Activated T-cell treated with anti-CD3 and anti-CD28 coated beads, Interleukin-2, amount 50 U/mL, for 72 hours (primary cell): Measurements from ENCODE around the gene GALNT14. TPM values are rescaled to one million over a fixed set of nuclear protein-coding genes. Genes with fewer than 3 reads are reported as not detected.

Experiments used
- ATAC-seq, 2 donors: fragments of 150-1000 bp; cut with Tn5 transposase; replicated peaks in 1 of 2; 2 replicates each; pipeline ENCODE4 v1.10.0; 2021; ENCODE audit warnings: moderate library complexity in 2 of 2, mild to moderate bottlenecking in 1 of 2
- DNase-seq, 2 donors: peaks; one replicate each; pipeline ENCODE4 v3.0.0; 2021 to 2022; ENCODE audit warnings: mixed read lengths in 1 of 2
- H3K27ac Mint-ChIP-seq: one replicate; pipeline ENCODE4 v1.8.0; 2022; ENCODE audit warnings: mild to moderate bottlenecking, moderate library complexity, mixed read lengths
- H3K27me3 Mint-ChIP-seq: one replicate; pipeline ENCODE4 v1.8.0; 2022; ENCODE audit warnings: low read depth, mixed read lengths
- H3K36me3 Mint-ChIP-seq, 2 donors: one replicate each; pipeline ENCODE4 v1.8.0; 2022; ENCODE audit warnings: mixed read lengths in 2 of 2, mild to moderate bottlenecking in 1 of 2; ENCODE audit not compliant: insufficient read depth in 2 of 2
- H3K4me1 Mint-ChIP-seq: one replicate; pipeline ENCODE4 v1.8.0; 2022; ENCODE audit warnings: low read depth, mixed read lengths
- H3K4me3 Mint-ChIP-seq, 2 donors: one replicate each; pipeline ENCODE4 v1.8.0; 2022; ENCODE audit warnings: mild to moderate bottlenecking in 2 of 2, mixed read lengths in 2 of 2, moderate library complexity in 2 of 2
- H3K9me3 Mint-ChIP-seq, 2 donors: one replicate each; pipeline ENCODE4 v1.8.0; 2022; ENCODE audit warnings: mixed read lengths in 2 of 2
- total RNA-seq, 2 donors: library from RNA; stranded (reverse); gene quantifications; one replicate each; pipeline ENCODE4 v1.2.3, GENCODE V29; 2022

GALNT14 gene
- total RNA-seq, 2 donors from 2014 or later, result 0.67 to 0.81 TPM

GRCh38 chr2:31075941-31076590, 62.2 kb downstream of the GALNT14 start:
- H3K9me3 Mint-ChIP-seq, result no peaks in the 10 kb centered on the region
- no peak overlapping the region for H3K27ac Mint-ChIP-seq
- ATAC-seq (no peak), DNase-seq (no peak)
- no peaks in the 10 kb centered on the region for H3K4me1 Mint-ChIP-seq
- H3K27me3 Mint-ChIP-seq, result no peaks in the 10 kb centered on the region
- no peaks in the 10 kb centered on the region for H3K36me3 Mint-ChIP-seq
- no peak overlapping the region for H3K4me3 Mint-ChIP-seq

GRCh38 chr2:31075431-31075830, 62.8 kb downstream of the GALNT14 start:
- H3K27ac Mint-ChIP-seq, result no peak overlapping the region
- no peak for ATAC-seq
- H3K36me3 Mint-ChIP-seq, result no peaks in the 10 kb centered on the region

GRCh38 chr2:31071741-31072140, 66.5 kb downstream of the GALNT14 start:
- no peaks in the 10 kb centered on the region for H3K27me3 Mint-ChIP-seq
- H3K9me3 Mint-ChIP-seq, result no peaks in the 10 kb centered on the region
- H3K36me3 Mint-ChIP-seq, result no peaks in the 10 kb centered on the region
- DNase-seq (no peak), ATAC-seq (no peak)
- H3K27ac Mint-ChIP-seq, result no peak overlapping the region
- H3K4me1 Mint-ChIP-seq, result no peaks in the 10 kb centered on the region
- no peak overlapping the region for H3K4me3 Mint-ChIP-seq

More at GRCh38 chr2:31075431-31075830, 62.8 kb downstream of the GALNT14 start:
- DNase-seq, result no peak
- Mint-ChIP-seq H3K4me3 (no peak overlapping the region), H3K27me3 (no peaks in the 10 kb centered on the region), H3K4me1 (no peaks in the 10 kb centered on the region), H3K9me3 (no peaks in the 10 kb centered on the region)

GRCh38 chr2:31070339-31071125, 67.7 kb downstream of the GALNT14 start:
- H3K27me3 Mint-ChIP-seq, result no peaks in the 10 kb centered on the region
- ATAC-seq (no peak), DNase-seq (no peak)
- no peaks in the 10 kb centered on the region for H3K4me1 Mint-ChIP-seq
- H3K4me3 Mint-ChIP-seq, result no peak overlapping the region
- H3K36me3 Mint-ChIP-seq, result no peaks in the 10 kb centered on the region
- H3K9me3 Mint-ChIP-seq, result no peaks in the 10 kb centered on the region
- H3K27ac Mint-ChIP-seq, result no peak overlapping the region

- DNase-seq (no peak), ATAC-seq (no peak)
- Mint-ChIP-seq H3K4me1 (no peaks in the 10 kb centered on the region), H3K9me3 (no peaks in the 10 kb centered on the region), H3K27ac (no peak overlapping the region), H3K27me3 (no peaks in the 10 kb centered on the region), H3K36me3 (no peaks in the 10 kb centered on the region), H3K4me3 (no peak overlapping the region)
Observed at GRCh38 chr2:31069643-31070325, 68.5 kb downstream of the GALNT14 start.

- H3K9me3 Mint-ChIP-seq, result no peaks in the 10 kb centered on the region
- no peak overlapping the region for H3K4me3 Mint-ChIP-seq
- H3K36me3 Mint-ChIP-seq, result no peaks in the 10 kb centered on the region
- no peak for DNase-seq
- H3K4me1 Mint-ChIP-seq, result no peaks in the 10 kb centered on the region
- ATAC-seq, result no peak
- H3K27ac Mint-ChIP-seq, result no peak overlapping the region
- no peaks in the 10 kb centered on the region for H3K27me3 Mint-ChIP-seq
Observed at GRCh38 chr2:31067259-31067658, 71.0 kb downstream of the GALNT14 start.

- no peak for DNase-seq
Observed at GRCh38 chr2:31066551-31066950, 71.7 kb downstream of the GALNT14 start.

GRCh38 chr2:31066086-31066485, 72.2 kb downstream of the GALNT14 start:
- H3K36me3 Mint-ChIP-seq, result no peaks in the 10 kb centered on the region
- H3K4me1 Mint-ChIP-seq, result no peaks in the 10 kb centered on the region
- no peaks in the 10 kb centered on the region for H3K27me3 Mint-ChIP-seq
- no peak for DNase-seq
- ATAC-seq, result no peak
- H3K4me3 Mint-ChIP-seq, result no peak overlapping the region
- H3K9me3 Mint-ChIP-seq, result no peaks in the 10 kb centered on the region
- no peak overlapping the region for H3K27ac Mint-ChIP-seq

More at GRCh38 chr2:31066551-31066950, 71.7 kb downstream of the GALNT14 start:
- ATAC-seq, result no peak
- Mint-ChIP-seq H3K36me3 (no peaks in the 10 kb centered on the region), H3K27me3 (no peaks in the 10 kb centered on the region), H3K4me3 (no peak overlapping the region), H3K27ac (no peak overlapping the region), H3K9me3 (no peaks in the 10 kb centered on the region), H3K4me1 (no peaks in the 10 kb centered on the region)

- DNase-seq, result no peak
- H3K27ac Mint-ChIP-seq, result no peak overlapping the region
- no peaks in the 10 kb centered on the region for H3K36me3 Mint-ChIP-seq
- H3K27me3 Mint-ChIP-seq, result no peaks in the 10 kb centered on the region
- ATAC-seq, result no peak
- no peak overlapping the region for H3K4me3 Mint-ChIP-seq
- H3K4me1 Mint-ChIP-seq, result no peaks in the 10 kb centered on the region
- no peaks in the 10 kb centered on the region for H3K9me3 Mint-ChIP-seq
Observed at GRCh38 chr2:31065356-31065755, 72.9 kb downstream of the GALNT14 start.

GRCh38 chr2:31060397-31060796, 77.8 kb downstream of the GALNT14 start:
- Mint-ChIP-seq H3K4me3 (no peak overlapping the region), H3K27ac (no peak overlapping the region), H3K27me3 (no peaks in the 10 kb centered on the region), H3K4me1 (no peaks in the 10 kb centered on the region), H3K9me3 (no peaks in the 10 kb centered on the region), H3K36me3 (no peaks in the 10 kb centered on the region)
- no peak for DNase-seq
- no peak for ATAC-seq

GRCh38 chr2:31058096-31059035, 79.9 kb downstream of the GALNT14 start:
- Mint-ChIP-seq H3K9me3 (no peaks in the 10 kb centered on the region), H3K4me3 (no peak overlapping the region), H3K27me3 (no peaks in the 10 kb centered on the region), H3K27ac (no peak overlapping the region), H3K36me3 (no peaks in the 10 kb centered on the region), H3K4me1 (no peaks in the 10 kb centered on the region)
- no peak for ATAC-seq
- DNase-seq, result no peak

GRCh38 chr2:31057691-31058090, 80.5 kb downstream of the GALNT14 start:
- Mint-ChIP-seq H3K36me3 (no peaks in the 10 kb centered on the region), H3K9me3 (no peaks in the 10 kb centered on the region), H3K27me3 (no peaks in the 10 kb centered on the region), H3K27ac (no peak overlapping the region), H3K4me1 (no peaks in the 10 kb centered on the region), H3K4me3 (no peak overlapping the region)
- no peak for ATAC-seq
- DNase-seq, result no peak
